HUDEP-2 (cell line): ENCODE data around the gene TTC28.
A peak's percentile ranks its signal among the peaks of the same experiment; 100 is the strongest.

ENCODE experiments used
- DNase-seq, 76 experiments: peaks; one replicate each; lab custom pipeline; 2025; ENCODE audit not compliant: unreplicated experiment in 76 of 76; lab: John Stamatoyannopoulos, UW

The TTC28 gene

GRCh38 chr22:28417431-28417830, 262.2 kb downstream of the TTC28 start:
- DNase-seq, result no peak

GRCh38 chr22:28414913-28415312, 264.7 kb downstream of the TTC28 start:
- no peak for DNase-seq

GRCh38 chr22:28413612-28414399, 265.8 kb downstream of the TTC28 start:
- DNase-seq, result no peak

GRCh38 chr22:28412109-28412508, 267.5 kb downstream of the TTC28 start:
- DNase-seq, result no peak

- DNase-seq, result no peak
Measured at GRCh38 chr22:28411125-28411524, 268.5 kb downstream of the TTC28 start.

- DNase-seq, result no peak
Measured at GRCh38 chr22:28410050-28410816, 269.4 kb downstream of the TTC28 start.

GRCh38 chr22:28408709-28409108, 270.9 kb downstream of the TTC28 start:
- DNase-seq, result no peak

GRCh38 chr22:28407645-28408044, 272.0 kb downstream of the TTC28 start:
- DNase-seq, result no peak

GRCh38 chr22:28406246-28406645, 273.4 kb downstream of the TTC28 start:
- DNase-seq, result no peak

GRCh38 chr22:28405588-28405987, 274.1 kb downstream of the TTC28 start:
- DNase-seq, result no peak

GRCh38 chr22:28402539-28402938, 277.1 kb downstream of the TTC28 start:
- no peak for DNase-seq

- no peak for DNase-seq
Measured at GRCh38 chr22:28402060-28402459, 277.6 kb downstream of the TTC28 start.

- no peak for DNase-seq
Measured at GRCh38 chr22:28398981-28399380, 280.7 kb downstream of the TTC28 start.

- no peak for DNase-seq
Measured at GRCh38 chr22:28398355-28398754, 281.3 kb downstream of the TTC28 start.

- DNase-seq, result no peak
Measured at GRCh38 chr22:28397306-28397705, 282.3 kb downstream of the TTC28 start.

GRCh38 chr22:28395920-28396753, 283.5 kb downstream of the TTC28 start:
- DNase-seq, result peak in 1 of 76 experiments; percentile 1

- DNase-seq, result no peak
Measured at GRCh38 chr22:28395520-28395919, 284.1 kb downstream of the TTC28 start.

GRCh38 chr22:28394513-28395110, 285.0 kb downstream of the TTC28 start:
- DNase-seq, result no peak

- no peak for DNase-seq
Measured at GRCh38 chr22:28381429-28382167, 298.0 kb downstream of the TTC28 start.

GRCh38 chr22:28379951-28380350, 299.7 kb downstream of the TTC28 start:
- no peak for DNase-seq
